GM19025 (cell line): ENCODE results near the gene CCR5AS.
"Not testable (repeated sequence)": the region's sequence is repeated elsewhere in the genome, so short reads cannot be mapped to it uniquely, and the experiment has no call there.

Experiments
- ATAC-seq: cut with Tn5 transposase; IDR thresholded peaks from one replicate; pipeline ENCODE4 v1.9.1; 2021; ENCODE audit warnings: mild to moderate bottlenecking, low read depth, moderate library complexity; ENCODE audit not compliant: unreplicated experiment

Gene CCR5AS

GRCh38 chr3:46406788-46407611, at the start of gene CCR5AS, which contains the start of gene CCRL2:
Gene CCR5AS (minus strand): TSS chr3:46407066.
Gene CCRL2 (plus strand): TSS chr3:46407259. CDS start chr3:46408080, 821 bp downstream.
- no peak for ATAC-seq

GRCh38 chr3:46456118-46456517, 49.3 kb upstream of the CCR5AS start:
- ATAC-seq, result no peak

- ATAC-seq, result no peak
Observed at GRCh38 chr3:46455231-46456115, 48.6 kb upstream of the CCR5AS start.

GRCh38 chr3:46454606-46455005, 47.7 kb upstream of the CCR5AS start:
- no peak for ATAC-seq

- ATAC-seq, result no peak
Observed at GRCh38 chr3:46454209-46454595, 47.3 kb upstream of the CCR5AS start.

GRCh38 chr3:46453526-46454208, 46.8 kb upstream of the CCR5AS start:
- no peak for ATAC-seq

GRCh38 chr3:46449755-46450552, 43.1 kb upstream of the CCR5AS start:
- ATAC-seq, result no peak

GRCh38 chr3:46448721-46449120, 41.9 kb upstream of the CCR5AS start:
- no peak for ATAC-seq

GRCh38 chr3:46447228-46447985, 40.5 kb upstream of the CCR5AS start:
- no peak for ATAC-seq

GRCh38 chr3:46442576-46443530, 36.0 kb upstream of the CCR5AS start:
- ATAC-seq, result no peak

- no peak for ATAC-seq
Observed at GRCh38 chr3:46440531-46441294, 33.8 kb upstream of the CCR5AS start.

GRCh38 chr3:46438831-46439230, 32.0 kb upstream of the CCR5AS start:
- ATAC-seq, result no peak

- no peak for ATAC-seq
Observed at GRCh38 chr3:46435081-46435726, 28.3 kb upstream of the CCR5AS start.

- no peak for ATAC-seq
Observed at GRCh38 chr3:46433841-46434240, 27.0 kb upstream of the CCR5AS start.

- ATAC-seq, result not testable (repeated sequence)
Observed at GRCh38 chr3:46433118-46433517, 26.3 kb upstream of the CCR5AS start.

- not testable (repeated sequence) for ATAC-seq
Observed at GRCh38 chr3:46431905-46432304, 25.0 kb upstream of the CCR5AS start.

GRCh38 chr3:46430879-46431278, 24.0 kb upstream of the CCR5AS start:
- ATAC-seq, result not testable (repeated sequence)
